Right lobe of liver (tissue), 4 donors: ENCODE results near the gene PCSK6.

Source experiments
- CTCF ChIP-seq, 4 donors: fragments of 200-600 bp in 3 of 4; fragments of 450-650 bp in 1 of 4; IDR thresholded peaks; one replicate each; pipeline versions ENCODE4 v1.5.1 to v1.8.0; 2016 to 2022; ENCODE audit warnings: antibody characterized with exemption in 4 of 4, mild to moderate bottlenecking in 2 of 4
- POLR2A ChIP-seq: fragments of 450-650 bp; IDR thresholded peaks from one replicate; pipeline ENCODE4 v1.6.1; 2017; ENCODE audit warnings: antibody characterized with exemption, mild to moderate bottlenecking
- donor health status: DM: no; HTN: no; CAD: no.
- donor health status: DM: no; HTN: no; CAD: no.
- donor health status: DM: no; HTN: yes; CAD: no.

GRCh38 chr15:101435761-101436160 lies 53.7 kb downstream of the PCSK6 start:
- TF ChIP-seq CTCF (IDR thresholded peaks at IDR 0.05) = no peak
- no peak for TF ChIP-seq POLR2A
